ENCODE results near the gene AQP1. TPM values are rescaled to one million over a fixed set of nuclear protein-coding genes. Genes with fewer than 3 reads are reported as not detected.

Gene AQP1
- polyA plus RNA-seq, 1 donor from 2014 or later: 3.2 TPM

DNA sequence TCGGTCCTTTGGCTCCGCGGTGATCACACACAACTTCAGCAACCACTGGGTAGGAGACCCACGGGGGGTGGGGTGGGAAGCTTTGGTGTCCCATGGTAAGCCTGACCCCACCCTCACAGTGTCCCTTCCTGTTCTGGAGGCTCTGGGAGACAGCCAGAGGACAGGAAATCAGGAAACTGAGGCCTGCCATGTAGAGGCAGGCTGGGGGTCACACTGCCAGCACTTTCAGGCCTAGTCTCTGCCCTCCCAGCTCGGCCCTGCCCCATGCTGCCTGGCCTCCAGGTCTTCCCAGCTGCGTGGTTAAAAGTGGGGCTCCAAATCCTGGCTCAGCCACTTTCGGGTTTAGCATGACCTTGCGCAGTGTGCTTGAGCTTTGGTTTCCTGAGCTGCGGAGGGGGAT is 10.9 kb downstream of the AQP1 start:
- H3F3A ChIP-seq (ENCODE audit: insufficient read depth, low read length, poor library complexity, severe bottlenecking): no peaks in the 10 kb centered on the region
- H3K27me3 ChIP-seq (ENCODE audit: insufficient read depth, low read depth, low read length): no peaks in the 10 kb centered on the region
- peaks cover 7% of the 10 kb centered on the region for H3K9me3 ChIP-seq (ENCODE audit: low read length)
- no peak overlapping the region for H3K4me2 ChIP-seq (ENCODE audit: low read length)
- TF ChIP-seq RAD21 (conservative IDR thresholded peaks at IDR 0.05) (no peak), SMC3 (conservative IDR thresholded peaks at IDR 0.05; ENCODE audit: poor library complexity) (no peak)
- no peaks in the 10 kb centered on the region for H3K9me2 ChIP-seq (ENCODE audit: insufficient read depth, low read length)
- no peak overlapping the region for H3K9ac ChIP-seq (ENCODE audit: low read length)
- H4K20me1 ChIP-seq (ENCODE audit: insufficient read depth): no peaks in the 10 kb centered on the region
- H3K79me2 ChIP-seq (replicated peaks; ENCODE audit: insufficient read depth, low read length): no peaks in the 10 kb centered on the region
- no peaks in the 10 kb centered on the region for H3K36me3 ChIP-seq (ENCODE audit: insufficient read depth, low read length)
- H2AFZ ChIP-seq (ENCODE audit: low read depth, low read length): no peak overlapping the region
- no peak overlapping the region for H3K27ac ChIP-seq (ENCODE audit: low read length)
- H3K4me3 ChIP-seq (ENCODE audit: low read length): no peak overlapping the region

DNA sequence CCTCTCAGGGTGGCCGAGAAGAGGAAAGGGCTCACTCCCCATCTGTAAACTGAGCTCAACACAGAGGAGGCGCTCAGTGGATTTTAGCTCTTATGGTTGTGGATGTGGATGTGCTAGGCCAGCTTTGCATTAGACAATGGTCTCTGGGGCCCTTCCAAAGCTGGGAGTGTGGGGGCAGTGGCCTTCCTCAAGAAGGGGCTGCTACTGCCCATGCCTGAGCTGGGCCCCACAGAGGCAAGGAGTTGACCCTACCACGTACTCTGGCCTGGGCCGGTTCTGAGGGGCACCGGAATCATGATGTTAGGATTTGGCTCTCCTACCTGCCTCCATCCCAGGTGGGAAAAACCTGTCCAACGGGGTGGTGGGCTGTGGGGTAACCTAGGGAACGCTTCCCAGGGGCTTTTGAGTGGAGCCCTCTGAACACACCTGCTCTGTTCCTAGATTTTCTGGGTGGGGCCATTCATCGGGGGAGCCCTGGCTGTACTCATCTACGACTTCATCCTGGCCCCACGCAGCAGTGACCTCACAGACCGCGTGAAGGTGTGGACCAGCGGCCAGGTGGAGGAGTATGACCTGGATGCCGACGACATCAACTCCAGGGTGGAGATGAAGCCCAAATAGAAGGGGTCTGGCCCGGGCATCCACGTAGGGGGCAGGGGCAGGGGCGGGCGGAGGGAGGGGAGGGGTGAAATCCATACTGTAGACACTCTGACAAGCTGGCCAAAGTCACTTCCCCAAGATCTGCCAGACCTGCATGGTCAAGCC is 11.5 kb downstream of the AQP1 start:
- H3K36me3 ChIP-seq (ENCODE audit: insufficient read depth, low read length): no peaks in the 10 kb centered on the region
- H3K27me3 ChIP-seq (ENCODE audit: insufficient read depth, low read depth, low read length): no peaks in the 10 kb centered on the region
- no peak overlapping the region for H3K4me3 ChIP-seq (ENCODE audit: low read length)
- no peaks in the 10 kb centered on the region for H3F3A ChIP-seq (ENCODE audit: insufficient read depth, low read length, poor library complexity, severe bottlenecking)
- TF ChIP-seq, protein P1, sequence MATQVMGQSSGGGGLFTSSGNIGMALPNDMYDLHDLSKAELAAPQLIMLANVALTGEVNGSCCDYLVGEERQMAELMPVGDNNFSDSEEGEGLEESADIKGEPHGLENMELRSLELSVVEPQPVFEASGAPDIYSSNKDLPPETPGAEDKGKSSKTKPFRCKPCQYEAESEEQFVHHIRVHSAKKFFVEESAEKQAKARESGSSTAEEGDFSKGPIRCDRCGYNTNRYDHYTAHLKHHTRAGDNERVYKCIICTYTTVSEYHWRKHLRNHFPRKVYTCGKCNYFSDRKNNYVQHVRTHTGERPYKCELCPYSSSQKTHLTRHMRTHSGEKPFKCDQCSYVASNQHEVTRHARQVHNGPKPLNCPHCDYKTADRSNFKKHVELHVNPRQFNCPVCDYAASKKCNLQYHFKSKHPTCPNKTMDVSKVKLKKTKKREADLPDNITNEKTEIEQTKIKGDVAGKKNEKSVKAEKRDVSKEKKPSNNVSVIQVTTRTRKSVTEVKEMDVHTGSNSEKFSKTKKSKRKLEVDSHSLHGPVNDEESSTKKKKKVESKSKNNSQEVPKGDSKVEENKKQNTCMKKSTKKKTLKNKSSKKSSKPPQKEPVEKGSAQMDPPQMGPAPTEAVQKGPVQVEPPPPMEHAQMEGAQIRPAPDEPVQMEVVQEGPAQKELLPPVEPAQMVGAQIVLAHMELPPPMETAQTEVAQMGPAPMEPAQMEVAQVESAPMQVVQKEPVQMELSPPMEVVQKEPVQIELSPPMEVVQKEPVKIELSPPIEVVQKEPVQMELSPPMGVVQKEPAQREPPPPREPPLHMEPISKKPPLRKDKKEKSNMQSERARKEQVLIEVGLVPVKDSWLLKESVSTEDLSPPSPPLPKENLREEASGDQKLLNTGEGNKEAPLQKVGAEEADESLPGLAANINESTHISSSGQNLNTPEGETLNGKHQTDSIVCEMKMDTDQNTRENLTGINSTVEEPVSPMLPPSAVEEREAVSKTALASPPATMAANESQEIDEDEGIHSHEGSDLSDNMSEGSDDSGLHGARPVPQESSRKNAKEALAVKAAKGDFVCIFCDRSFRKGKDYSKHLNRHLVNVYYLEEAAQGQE (IDR thresholded peaks at IDR 0.05; ENCODE audit: borderline replicate concordance): no peak
- TF ChIP-seq EZH2 (IDR thresholded peaks at IDR 0.05; ENCODE audit: borderline replicate concordance, insufficient read depth, low read length, poor library complexity, severe bottlenecking): no peak
- no peak for TF ChIP-seq RAD21 (conservative IDR thresholded peaks at IDR 0.05)
- no peak for TF ChIP-seq POLR2AphosphoS5 (IDR thresholded peaks at IDR 0.05)
- TF ChIP-seq TAF1 (IDR thresholded peaks at IDR 0.05; ENCODE audit: low read depth): no peak
- TF ChIP-seq, protein P2, sequence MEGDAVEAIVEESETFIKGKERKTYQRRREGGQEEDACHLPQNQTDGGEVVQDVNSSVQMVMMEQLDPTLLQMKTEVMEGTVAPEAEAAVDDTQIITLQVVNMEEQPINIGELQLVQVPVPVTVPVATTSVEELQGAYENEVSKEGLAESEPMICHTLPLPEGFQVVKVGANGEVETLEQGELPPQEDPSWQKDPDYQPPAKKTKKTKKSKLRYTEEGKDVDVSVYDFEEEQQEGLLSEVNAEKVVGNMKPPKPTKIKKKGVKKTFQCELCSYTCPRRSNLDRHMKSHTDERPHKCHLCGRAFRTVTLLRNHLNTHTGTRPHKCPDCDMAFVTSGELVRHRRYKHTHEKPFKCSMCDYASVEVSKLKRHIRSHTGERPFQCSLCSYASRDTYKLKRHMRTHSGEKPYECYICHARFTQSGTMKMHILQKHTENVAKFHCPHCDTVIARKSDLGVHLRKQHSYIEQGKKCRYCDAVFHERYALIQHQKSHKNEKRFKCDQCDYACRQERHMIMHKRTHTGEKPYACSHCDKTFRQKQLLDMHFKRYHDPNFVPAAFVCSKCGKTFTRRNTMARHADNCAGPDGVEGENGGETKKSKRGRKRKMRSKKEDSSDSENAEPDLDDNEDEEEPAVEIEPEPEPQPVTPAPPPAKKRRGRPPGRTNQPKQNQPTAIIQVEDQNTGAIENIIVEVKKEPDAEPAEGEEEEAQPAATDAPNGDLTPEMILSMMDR (IDR thresholded peaks at IDR 0.05; ENCODE audit: poor library complexity, severe bottlenecking): no peak
- TF ChIP-seq EP300 (conservative IDR thresholded peaks at IDR 0.05; ENCODE audit: poor library complexity, severe bottlenecking): no peak
- no peak for TF ChIP-seq MXI1 (conservative IDR thresholded peaks at IDR 0.05; ENCODE audit: poor library complexity, severe bottlenecking)
- TF ChIP-seq SMC3 (conservative IDR thresholded peaks at IDR 0.05; ENCODE audit: poor library complexity): no peak
- no peaks in the 10 kb centered on the region for H3K9me2 ChIP-seq (ENCODE audit: insufficient read depth, low read length)
- no peak overlapping the region for H2AFZ ChIP-seq (ENCODE audit: low read depth, low read length)
- H3K27ac ChIP-seq (ENCODE audit: low read length): no peak overlapping the region
- no peaks in the 10 kb centered on the region for H4K20me1 ChIP-seq (ENCODE audit: insufficient read depth)
- H3K9me3 ChIP-seq (ENCODE audit: low read length): peaks cover 7% of the 10 kb centered on the region
- no peak overlapping the region for H3K9ac ChIP-seq (ENCODE audit: low read length)
- H3K4me2 ChIP-seq (ENCODE audit: low read length): no peak overlapping the region
- no peaks in the 10 kb centered on the region for H3K79me2 ChIP-seq (replicated peaks; ENCODE audit: insufficient read depth, low read length)
